GM21447 (cell line): ENCODE results near the gene GON7.
"Not testable (repeated sequence)": the region's sequence is repeated elsewhere in the genome, so short reads cannot be mapped to it uniquely, and the experiment has no call there.

Experiments
- ATAC-seq: cut with Tn5 transposase; IDR thresholded peaks from one replicate; pipeline ENCODE4 v1.9.1; 2021; ENCODE audit not compliant: unreplicated experiment

GON7 gene, protein sequence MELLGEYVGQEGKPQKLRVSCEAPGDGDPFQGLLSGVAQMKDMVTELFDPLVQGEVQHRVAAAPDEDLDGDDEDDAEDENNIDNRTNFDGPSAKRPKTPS

DNA sequence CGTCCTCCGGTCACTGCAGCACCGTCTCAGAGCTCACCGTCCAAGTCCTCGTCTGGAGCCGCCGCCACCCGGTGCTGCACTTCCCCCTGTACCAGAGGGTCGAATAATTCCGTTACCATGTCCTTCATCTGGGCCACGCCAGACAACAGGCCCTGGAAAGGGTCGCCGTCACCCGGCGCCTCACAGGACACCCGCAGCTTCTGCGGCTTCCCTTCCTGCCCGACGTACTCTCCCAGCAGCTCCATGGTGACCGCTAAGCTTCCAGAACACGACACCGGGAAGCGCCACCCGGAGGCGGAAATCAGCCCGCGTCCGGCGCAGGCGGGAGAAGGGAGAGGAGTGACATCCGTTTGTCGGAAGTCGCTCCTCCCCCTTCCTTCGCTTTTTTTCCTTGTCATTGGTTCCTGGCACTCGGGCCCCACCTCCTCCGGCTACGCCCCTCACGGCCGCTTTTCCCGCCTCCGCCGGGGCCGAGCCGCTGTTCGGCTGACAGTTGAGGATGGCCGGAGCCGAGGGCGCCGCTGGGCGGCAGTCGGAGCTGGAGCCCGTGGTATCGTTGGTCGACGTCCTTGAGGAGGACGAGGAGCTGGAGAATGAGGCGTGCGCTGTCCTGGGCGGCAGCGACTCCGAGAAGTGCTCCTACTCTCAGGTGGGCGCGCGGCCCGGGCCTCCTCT lies at the start of gene GON7, which contains the start of gene UBR7:
GON7 (minus strand) TSS at position 273 of the 675 bp plus-strand sequence; CDS start at position 245, 28 bp downstream.
UBR7 (plus strand) TSS at position 464 of the 675 bp plus-strand sequence; CDS start at position 500, 36 bp downstream.
- peak; percentile 83 for ATAC-seq

DNA sequence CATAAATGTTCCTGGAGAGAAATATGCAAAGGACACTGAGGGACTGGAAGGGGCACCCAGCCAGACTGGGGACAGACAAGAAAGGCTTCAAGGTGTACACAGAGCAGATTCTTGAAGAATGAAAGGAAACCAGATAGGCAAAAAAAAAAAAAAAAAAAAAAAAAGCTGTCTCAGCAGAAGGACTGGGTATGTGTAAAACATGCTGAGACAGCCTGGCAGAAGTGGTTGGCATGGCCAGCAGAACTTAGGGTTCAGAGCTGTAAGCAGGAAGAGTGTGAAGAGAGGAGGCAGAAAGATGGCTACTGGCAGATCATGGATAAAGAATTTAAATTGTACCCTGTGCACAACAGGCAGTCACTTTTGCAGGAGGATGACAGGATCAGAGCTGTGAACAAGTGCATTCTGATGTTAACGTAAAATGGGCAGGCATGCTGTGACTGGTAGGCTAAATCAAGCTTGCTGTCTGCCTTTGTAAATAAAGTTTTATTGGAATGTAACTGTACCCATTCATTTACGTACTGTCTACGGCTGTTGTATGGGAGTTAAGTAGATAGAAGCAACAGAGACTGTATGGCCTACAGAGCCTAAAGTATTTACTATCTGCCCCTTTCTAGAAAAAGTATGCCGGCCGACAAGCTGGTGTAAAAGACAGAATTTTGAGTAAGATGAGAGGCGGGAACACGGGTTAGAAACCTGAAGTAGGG lies 42.4 kb upstream of the GON7 start:
- ATAC-seq, result no peak

DNA sequence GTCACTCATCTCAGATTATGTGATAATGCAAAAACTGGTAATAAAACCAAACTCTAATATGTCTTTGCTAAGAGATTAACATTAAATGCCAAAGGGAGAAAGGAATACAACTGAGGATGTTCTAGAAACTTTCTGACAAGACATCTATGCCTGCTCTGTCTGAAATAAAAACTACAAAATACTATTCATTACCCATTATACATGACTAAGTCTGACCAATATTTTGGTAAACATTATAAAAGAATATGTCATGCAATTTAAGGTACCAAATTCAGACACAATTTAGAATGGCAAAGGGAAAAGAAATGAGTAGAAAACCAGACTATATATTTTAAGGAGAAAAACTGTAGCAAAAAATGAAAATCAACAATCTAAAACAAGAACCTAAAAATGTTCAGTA lies 39.7 kb upstream of the GON7 start:
- ATAC-seq, result no peak

DNA sequence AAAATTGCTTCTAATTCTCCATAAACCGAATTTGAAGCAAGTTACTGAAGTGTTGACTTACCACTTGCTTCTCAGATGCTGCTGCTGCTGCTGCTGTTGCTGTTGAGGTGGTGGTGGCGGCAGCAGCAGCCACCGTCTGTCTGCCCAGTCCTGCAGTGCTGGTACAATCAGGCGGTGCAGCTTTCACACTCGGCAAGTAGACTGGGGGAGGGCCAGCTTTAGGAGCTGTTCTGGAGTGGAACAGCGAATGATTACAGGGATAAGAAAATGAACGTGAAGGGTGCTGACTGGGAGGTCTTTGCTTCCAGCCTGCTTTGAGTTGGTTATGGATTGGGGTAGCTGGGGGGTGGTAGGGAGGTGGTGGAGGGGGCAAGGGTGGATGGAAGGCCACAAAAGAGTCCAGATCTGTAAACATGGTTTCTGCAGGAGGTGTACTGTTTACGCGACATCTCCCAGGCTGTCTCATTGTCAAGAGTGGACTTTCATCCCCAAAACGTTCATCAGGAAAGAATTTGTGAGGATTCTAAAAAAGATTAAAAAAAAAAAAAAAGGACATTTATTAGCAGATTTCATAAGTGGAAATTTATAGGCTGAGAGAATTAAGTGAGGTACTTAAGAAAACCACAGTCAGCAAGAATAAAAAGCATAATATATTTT lies 39.0 kb upstream of the GON7 start:
- ATAC-seq, result no peak

DNA sequence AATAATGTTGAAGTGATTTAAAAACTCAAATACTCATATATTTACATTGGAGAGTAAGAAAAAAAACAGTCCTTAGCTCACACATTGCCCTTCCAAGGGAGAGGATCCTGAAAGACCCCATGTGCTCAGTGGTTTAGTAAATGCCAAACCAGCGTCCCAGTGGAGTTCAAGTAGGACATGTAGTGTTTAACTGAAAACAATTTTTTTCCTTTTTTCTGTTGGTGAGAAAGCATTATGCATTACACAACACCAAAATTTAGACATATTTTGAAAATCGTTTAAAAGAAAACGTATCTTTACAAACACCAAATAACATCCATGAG lies 33.8 kb upstream of the GON7 start:
- no peak for ATAC-seq

DNA sequence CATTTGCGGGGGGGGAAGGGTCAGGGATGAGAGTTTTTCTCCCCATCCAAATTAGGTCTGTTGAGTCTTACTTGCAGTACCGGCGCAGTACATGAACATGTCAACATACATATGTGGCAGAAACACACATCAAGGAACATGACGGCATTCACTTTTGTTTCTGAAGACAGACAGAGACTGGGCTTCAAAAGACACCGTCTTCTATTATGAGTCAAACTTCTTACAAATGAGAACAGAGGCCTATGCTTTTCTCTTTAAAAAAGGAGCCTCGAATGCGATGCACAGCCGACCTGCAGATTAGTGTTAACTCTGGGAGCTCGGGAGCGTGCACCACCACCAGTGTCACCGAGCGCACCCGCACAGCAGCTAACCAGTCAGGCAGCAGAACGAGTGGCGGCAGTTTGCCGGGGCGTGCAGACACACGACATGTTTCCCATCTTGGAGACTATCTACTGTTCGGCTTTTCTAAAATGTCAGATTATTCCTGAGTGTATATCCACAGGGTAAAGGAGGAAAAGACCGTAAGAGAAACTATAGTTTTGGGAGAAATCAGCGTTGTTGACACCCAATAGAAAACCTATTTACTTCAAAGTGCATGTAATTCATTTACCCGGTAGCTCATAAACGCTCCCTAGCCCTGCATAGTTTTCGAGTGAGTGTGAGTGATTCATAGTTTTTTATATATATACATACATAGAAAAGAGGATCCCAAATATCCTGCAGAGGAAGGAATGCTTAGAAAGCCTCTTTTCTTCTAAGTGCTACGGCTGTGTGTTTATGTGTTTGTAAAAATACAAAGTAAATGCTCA lies 33.2 kb upstream of the GON7 start:
- no peak for ATAC-seq

DNA sequence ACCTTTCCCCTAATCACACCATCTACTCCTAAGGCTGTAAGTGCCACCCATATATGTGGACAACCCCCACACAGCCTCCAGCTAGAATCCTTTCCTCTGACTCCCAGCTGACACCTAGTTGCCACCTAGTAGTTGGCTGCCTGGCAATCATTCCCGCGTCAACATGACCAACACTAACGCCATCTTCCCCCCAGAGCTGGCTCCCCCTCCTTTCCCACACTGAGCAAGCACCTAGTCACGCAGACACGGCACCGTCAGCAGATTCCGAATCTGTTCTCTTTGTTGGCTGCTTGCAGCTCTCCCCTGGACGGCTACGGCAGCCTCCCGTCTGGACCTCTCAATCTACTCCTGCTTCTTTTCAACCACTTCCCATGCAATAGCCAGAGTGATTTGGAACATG lies 27.9 kb upstream of the GON7 start:
- no peak for ATAC-seq

DNA sequence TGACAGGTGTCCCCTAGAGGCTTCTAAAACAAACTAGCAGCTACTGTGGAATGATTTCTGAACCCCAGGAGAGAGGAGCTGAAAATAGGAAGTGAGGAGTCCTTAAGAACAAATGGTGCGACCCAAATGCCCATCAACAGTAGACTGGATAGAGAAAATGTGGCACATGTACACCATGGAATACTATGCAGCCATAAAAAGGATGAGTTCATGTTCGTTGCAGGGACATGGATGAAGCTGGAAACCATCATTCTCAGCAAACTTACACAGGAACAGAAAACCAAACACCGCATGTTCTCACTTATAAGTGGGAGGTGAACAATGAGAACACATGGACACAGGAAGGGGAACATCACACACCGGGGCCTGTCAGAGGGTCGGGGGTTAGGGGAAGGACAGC lies 26.2 kb upstream of the GON7 start:
- not testable (repeated sequence) for ATAC-seq

DNA sequence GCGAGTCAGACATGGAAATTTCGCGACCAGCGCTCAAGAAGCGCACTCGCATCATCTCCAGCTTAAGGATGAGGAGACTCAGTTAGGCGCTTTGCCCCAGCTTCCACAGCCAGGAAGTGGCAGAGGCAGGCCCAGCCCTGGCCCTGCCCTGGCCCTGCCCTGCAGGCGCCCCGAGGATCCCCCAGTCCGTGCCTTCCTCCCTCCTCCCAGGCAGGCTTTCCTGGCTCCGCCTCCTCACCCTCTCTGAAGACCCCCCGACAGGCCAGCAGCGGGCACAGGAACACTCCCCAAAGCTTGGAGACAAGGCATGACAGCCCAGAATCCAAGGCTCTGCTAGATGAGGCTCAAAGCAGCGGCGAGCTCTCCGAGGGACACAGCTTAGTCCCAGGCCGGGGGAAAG lies 25.3 kb upstream of the GON7 start:
- ATAC-seq, result no peak

DNA sequence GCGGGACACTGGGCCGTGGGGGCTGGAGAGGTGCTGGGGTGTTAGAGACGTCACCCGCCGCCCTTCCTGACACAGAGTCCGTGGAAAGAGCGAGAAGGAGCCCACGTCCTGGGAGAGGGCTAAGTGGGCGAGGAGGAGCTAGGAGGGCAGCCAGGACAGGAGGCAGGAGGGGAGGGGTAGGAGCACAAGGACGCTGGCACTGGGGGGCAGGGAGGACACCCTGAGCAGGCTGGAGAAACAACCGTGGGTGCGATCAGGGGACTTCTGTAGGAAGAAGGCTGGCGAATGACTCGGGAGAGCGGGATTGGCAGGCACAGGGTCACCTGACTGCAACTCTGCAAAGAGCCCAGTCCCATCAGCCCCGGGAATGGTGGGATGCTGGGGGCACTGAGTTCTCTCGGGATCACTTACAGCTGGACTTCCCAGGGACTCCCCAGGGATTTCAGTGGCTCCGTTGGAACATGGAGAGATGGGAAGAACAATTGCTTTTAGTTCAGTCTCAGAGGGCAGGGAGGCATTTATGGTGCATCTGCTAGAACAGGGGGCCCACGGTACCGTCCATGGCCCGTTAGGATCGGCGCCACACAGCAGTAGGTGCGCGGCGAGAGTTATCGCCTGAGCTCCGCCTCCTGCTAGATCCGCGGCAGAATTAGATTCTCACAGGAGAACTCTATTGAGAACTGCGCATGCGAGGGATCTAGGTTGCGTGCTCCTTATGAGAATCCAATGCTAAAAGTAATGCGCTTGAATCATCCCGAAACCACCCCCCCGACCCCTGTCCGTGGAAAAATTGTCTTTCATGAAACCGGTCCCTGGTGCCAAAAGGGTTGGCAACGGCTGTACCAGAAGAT lies 24.5 kb upstream of the GON7 start:
- ATAC-seq, result no peak

DNA sequence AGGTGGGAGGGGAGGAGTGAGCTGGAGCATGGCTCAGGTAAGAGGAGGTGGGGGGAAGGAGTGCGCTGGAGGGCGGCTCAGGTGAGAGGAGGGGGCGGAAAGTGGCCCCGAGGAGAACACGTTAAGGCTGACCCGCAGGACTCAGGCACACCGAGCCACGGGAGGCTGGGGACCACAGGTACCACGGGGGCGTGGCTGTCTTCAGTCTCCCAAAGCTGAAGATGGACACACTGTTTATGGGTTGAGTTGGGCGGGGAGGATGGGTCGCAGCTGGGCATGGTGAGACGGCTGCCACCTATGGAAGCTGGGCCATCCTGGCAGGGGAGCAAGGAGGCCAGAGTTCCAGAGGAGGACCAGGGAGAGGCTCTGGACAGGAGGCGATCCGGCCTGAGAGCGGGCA lies 23.7 kb upstream of the GON7 start:
- ATAC-seq, result no peak

DNA sequence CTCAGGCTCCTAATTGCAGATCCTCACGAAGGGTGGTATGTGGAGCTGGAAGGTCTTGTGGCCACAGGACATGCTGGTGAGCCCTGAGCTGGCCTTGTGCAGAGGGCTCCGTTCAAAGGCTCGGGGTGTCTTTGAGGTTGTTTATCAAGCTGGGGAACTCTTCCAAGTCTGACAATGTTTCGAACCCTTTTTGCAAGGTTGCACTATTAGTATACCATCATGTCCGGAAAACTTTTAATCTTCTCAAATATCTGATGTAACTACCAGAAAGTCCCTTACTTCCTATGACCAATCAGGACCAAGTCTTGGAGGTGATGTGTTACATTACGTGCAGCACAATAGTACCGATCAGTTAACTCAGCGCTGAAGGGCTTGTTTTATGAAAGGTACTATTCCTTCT lies 21.7 kb upstream of the GON7 start:
- no peak for ATAC-seq

DNA sequence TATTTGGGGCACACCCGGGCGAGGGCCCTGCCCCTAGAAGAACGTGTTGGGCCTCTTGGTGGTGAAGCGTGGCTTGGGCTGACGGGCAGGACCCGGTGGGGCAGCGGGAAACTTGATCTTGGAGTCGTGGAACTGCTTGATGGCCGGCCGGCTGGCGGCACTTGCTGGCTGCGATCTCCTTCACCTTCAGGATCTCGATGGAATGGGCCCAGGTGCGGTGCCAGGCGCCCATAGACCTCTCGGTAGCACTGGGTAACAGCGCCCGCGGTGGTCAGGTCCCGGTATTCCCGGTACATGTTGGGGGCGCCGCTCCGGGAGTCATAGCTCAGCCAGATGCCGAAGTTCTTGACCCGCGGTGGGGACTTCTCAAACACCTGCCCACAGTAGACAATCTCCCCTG lies 16.7 kb upstream of the GON7 start:
- ATAC-seq, result no peak

DNA sequence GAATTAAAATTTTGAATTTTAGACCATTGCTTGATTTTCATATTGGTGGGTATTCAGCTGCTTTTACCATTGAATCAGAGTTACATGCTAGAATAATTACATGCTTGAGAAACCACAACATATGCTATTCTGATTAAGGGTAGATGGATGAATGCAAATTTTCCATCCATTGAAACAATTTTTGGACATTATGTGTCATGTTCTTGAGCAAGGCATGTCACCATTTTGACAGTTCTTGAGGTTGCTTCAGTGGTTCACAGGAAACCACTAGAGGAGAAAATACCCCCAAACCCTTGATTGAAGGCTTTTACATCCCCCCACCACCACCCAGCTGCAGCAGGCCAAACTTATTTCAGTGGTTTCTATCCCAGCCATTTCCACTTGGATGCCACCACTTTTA lies 13.6 kb upstream of the GON7 start:
- ATAC-seq, result no peak

DNA sequence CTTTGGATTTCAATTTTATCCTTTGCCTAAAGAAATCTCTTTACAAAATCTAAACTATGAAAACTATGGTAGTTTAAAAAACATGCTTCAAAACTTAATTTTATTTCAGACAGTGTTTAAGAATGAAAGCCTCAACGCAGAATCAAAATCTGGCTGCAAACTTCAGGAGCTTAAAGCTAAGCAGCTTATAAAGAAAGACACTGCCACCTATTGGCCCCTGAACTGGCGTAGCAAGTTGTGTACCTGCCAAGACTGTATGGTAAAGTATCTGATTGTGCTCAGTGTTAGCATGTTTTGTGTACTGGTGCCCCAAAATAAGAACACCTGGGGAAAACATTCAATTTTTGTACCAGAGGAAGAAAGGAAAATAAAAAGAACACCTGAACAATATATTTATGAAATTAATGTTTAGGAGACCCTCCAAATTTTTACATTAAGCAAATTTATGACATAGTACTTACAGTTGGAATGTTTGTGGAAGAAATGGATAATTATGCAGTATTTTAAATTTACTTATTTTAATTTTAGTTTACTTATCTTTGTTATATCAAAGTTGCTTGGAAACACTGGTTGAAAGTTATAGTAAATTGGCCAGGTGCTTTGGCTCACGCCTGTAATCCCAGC lies 12.3 kb upstream of the GON7 start:
- ATAC-seq, result no peak

DNA sequence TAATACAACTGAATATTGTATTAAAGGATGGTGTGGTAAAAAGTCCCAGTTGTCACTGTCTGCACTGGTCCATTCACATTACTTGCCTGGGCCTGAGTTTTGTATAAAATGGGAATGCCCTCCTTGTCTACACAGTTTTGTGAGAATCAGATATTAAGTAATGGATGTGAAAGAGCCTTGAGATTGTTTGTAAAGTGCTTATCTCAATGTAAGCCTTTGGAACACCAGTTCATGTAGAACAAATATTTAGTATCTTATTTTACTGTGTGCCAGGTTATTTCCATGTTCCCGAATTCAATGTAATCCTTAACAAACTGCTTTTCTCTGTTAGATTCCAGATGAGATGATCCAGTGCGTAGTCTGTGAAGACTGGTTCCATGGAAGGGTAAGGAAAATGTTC lies 7.7 kb upstream of the GON7 start:
- ATAC-seq, result no peak

DNA sequence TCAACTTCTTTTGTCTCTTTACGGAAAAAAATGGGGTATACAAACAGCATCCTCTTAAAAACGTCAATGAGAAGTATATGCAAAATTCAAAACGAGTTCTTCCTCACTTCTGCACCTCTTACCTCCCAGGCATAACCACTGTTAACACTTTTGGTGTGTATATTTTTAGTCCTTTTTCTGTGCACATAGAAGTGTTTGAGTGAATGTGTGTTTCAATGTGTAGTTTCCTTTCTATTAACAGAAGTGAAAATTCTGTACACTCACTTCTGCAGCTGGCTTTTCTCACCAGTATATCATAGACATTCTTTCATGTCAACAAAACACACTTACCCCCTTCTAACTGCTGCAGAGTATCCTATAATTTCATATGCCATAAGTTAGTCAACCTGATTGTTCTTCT lies 5.6 kb upstream of the GON7 start:
- ATAC-seq, result peak; percentile 61

DNA sequence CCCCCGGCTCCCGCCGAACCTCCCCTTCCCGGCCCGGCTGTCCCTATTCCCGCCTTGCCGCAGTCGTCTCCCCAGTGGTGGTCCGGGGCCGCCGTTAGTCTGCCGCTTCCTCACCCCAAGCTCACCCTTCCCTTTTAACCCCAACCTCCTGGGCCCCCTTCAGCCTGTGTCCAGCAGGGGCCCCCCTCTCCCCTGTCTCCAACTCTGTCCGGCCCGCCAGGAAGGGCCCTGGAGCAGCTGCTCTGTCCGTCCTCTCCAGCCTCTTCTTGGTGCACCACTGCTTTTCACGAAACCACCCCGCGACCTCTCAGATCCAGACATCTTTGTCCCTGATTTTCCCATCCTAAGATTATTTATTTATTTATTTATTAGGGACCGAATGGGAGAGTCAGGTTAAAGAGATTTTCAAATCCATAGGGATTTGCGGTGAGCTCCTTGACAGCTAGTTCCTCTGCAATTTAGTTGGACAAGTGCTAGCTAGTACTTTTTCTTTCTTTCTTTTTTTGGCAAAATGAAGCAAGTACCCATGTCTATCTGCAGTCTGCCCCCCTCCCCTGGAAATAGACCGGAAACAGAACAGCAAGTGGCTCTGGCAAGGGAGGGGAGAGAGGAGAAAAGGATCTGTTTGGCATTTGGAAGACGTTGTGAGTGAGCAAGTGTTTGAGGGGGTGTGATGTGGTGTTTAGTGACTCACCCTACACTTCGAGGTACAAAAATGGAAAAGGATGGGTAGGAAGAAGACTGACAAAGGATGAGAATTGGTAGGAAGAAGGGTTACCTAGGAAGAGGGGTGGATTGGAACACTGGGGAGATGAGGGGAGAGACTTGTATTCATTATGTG lies 823 bp upstream of the GON7 start:
- peak; percentile 47 for ATAC-seq

DNA sequence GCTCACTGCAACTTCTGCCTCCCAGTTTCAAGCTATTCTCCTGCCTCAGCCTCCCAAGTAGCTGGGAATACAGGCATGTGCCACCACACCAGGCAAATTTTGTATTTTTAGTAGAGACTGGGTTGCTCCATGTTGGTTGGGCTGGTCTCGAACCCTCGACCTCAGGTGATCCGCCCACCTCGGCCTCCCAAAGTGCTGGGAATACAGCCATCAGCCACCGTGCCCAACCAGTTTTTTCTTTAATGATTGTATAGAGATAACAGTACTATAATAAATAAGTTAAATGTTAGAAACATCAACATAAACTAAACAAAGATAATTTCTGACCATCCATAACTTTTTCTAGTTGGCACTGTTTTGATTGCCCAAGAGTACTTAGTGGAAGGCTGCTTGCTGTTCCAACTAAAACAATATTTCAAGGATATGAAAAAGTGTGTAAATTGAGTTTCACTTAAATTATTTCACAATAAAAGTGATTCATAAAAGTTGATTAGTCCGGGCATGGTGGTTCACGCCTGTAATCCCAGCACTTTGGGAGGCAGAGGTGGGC lies 5.6 kb downstream of the GON7 start:
- ATAC-seq, result no peak
